HepG2 (cell line): ENCODE measurements around the gene TMEM145. TPM values are rescaled to one million over a fixed set of nuclear protein-coding genes. Genes with fewer than 3 reads are reported as not detected.

ENCODE experiments used
- CAMTA2 ChIP-seq: sonication (generic); formaldehyde crosslinking; IDR thresholded peaks from 2 replicates; pipeline ENCODE4 v1.4.0; 2020; ENCODE audit warnings: mild to moderate bottlenecking, missing genetic modification reagents, borderline replicate concordance
- FIP1L1 ChIP-seq: fragments of 200-400 bp; formaldehyde crosslinking; IDR thresholded peaks from 2 replicates; pipeline ENCODE4 v1.6.1; 2018; ENCODE audit warnings: low read depth, mild to moderate bottlenecking, low read length, moderate library complexity, borderline replicate concordance; ENCODE audit not compliant: insufficient read depth
- HNRNPH1 ChIP-seq: fragments of 200-400 bp; formaldehyde crosslinking; optimal IDR thresholded peaks from 2 replicates; pipeline ENCODE3; 2017; ENCODE audit warnings: mild to moderate bottlenecking, low read depth, low read length
- KDM5B ChIP-seq: sonication (generic); formaldehyde crosslinking; IDR thresholded peaks from 2 replicates; pipeline ENCODE4 v1.4.0; 2020; ENCODE audit warnings: missing genetic modification reagents, mild to moderate bottlenecking, borderline replicate concordance
- KLF16 ChIP-seq, 2 experiments: sonication (generic) in 1 of 2; formaldehyde crosslinking in 1 of 2; IDR thresholded peaks; 2 replicates each; pipeline versions ENCODE4 v1.6.1 to v1.8.0; 2016 to 2023; ENCODE audit warnings: missing genetic modification reagents in 2 of 2, missing compliant biosample characterization in 1 of 2
- NCOA2 ChIP-seq: sonication (generic); formaldehyde crosslinking; IDR thresholded peaks from 2 replicates; pipeline ENCODE4 v1.8.0; 2022; ENCODE audit warnings: inconsistent platforms
- RAD21 ChIP-seq: fragments of 450-650 bp; formaldehyde crosslinking; IDR thresholded peaks from 2 replicates; pipeline ENCODE4 v1.5.0; 2020; ENCODE audit warnings: mild to moderate bottlenecking
- YEATS4 ChIP-seq: sonication (generic); formaldehyde crosslinking; IDR thresholded peaks from 2 replicates; pipeline ENCODE4 v1.4.0; 2020; ENCODE audit warnings: missing genetic modification reagents, borderline replicate concordance
- ZFP36L2 ChIP-seq: sonication (generic); formaldehyde crosslinking; IDR thresholded peaks from 2 replicates; pipeline ENCODE4 v1.4.0; 2020; ENCODE audit warnings: missing genetic modification reagents
- ZFP62 ChIP-seq: sonication (generic); formaldehyde crosslinking; IDR thresholded peaks from 2 replicates; pipeline ENCODE4 v1.4.0; 2020; ENCODE audit warnings: missing genetic modification reagents
- ZNF143 ChIP-seq: sonication (generic); formaldehyde crosslinking; IDR thresholded peaks from 2 replicates; pipeline ENCODE4 v1.4.0; 2020; ENCODE audit warnings: missing genetic modification reagents
- ZNF350 ChIP-seq: sonication (generic); formaldehyde crosslinking; IDR thresholded peaks from 2 replicates; pipeline ENCODE4 v1.4.0; 2020; ENCODE audit warnings: mild to moderate bottlenecking, low read depth, missing genetic modification reagents, borderline replicate concordance
- ZNF746 ChIP-seq: sonication (generic); formaldehyde crosslinking; IDR thresholded peaks from 2 replicates; pipeline ENCODE4 v1.8.0; 2022; ENCODE audit warnings: mild to moderate bottlenecking, missing genetic modification reagents
- polyA plus RNA-seq, 8 experiments: library from polyadenylated mRNA; depleted of rRNA in 3 of 8; stranded (reverse) in 7 of 8; unstranded in 1 of 8; fragments of >200 nt; fragmentation: Illumina TruSeq in 4 of 8; extraction: Trizol in 4 of 8; gene quantifications; 2 replicates each; pipeline versions ENCODE4 v1.2.1 to v1.2.3, GENCODE V29; 2011 to 2016; ENCODE audit warnings: low read depth in 4 of 8, missing spikeins in 1 of 8, mixed read lengths in 1 of 8; ENCODE audit not compliant: insufficient read depth in 1 of 8
- total RNA-seq, 5 experiments: library from RNA; depleted of rRNA; stranded (reverse); fragments of >200 nt; fragmentation: Illumina TruSeq; extraction: Trizol; gene quantifications; 2 replicates each; pipeline ENCODE4 v1.2.3, GENCODE V29; 2016; ENCODE audit warnings: low read depth in 1 of 5
- TF ChIP-seq, protein P1 (sequence below): sonication (generic); formaldehyde crosslinking; IDR thresholded peaks from 2 replicates; pipeline ENCODE4 v1.5.0; 2020; ENCODE audit warnings: missing genetic modification reagents
- TF ChIP-seq, protein P2 (sequence below): sonication (generic); formaldehyde crosslinking; conservative IDR thresholded peaks from 2 replicates; pipeline ENCODE4 v1.4.0; 2020; ENCODE audit warnings: missing genetic modification reagents
- TF ChIP-seq, protein P3 (sequence below), 2 experiments: sonication (generic) in 1 of 2; formaldehyde crosslinking in 1 of 2; IDR thresholded peaks; 2 replicates each; pipeline versions ENCODE4 v1.5.1 to v1.6.1; 2011 to 2020; ENCODE audit warnings: borderline replicate concordance in 1 of 2, low read depth in 1 of 2, low read length in 1 of 2, mild to moderate bottlenecking in 1 of 2, missing genetic modification reagents in 1 of 2, moderate library complexity in 1 of 2
- TF ChIP-seq, protein P4 (sequence below): sonication (generic); formaldehyde crosslinking; IDR thresholded peaks from 2 replicates; pipeline ENCODE4 v1.5.1; 2020; ENCODE audit warnings: missing genetic modification reagents, mild to moderate bottlenecking, borderline replicate concordance
- TF ChIP-seq, protein P5 (sequence below): sonication (generic); formaldehyde crosslinking; IDR thresholded peaks from 2 replicates; pipeline ENCODE4 v1.8.0; 2022; ENCODE audit warnings: missing genetic modification reagents, mild to moderate bottlenecking, borderline replicate concordance
- TF ChIP-seq, protein P6 (sequence below): IDR thresholded peaks from 2 replicates; pipeline ENCODE4 v1.6.1; 2016; ENCODE audit warnings: missing biosample characterization, missing genetic modification reagents, low read depth

Gene TMEM145
- total and polyA plus RNA-seq, 2 of the 13 experiments (the other 11 are each of a cell fraction or from before 2014, with no cell fraction given), result 0.07 to 5.1 TPM

DNA sequence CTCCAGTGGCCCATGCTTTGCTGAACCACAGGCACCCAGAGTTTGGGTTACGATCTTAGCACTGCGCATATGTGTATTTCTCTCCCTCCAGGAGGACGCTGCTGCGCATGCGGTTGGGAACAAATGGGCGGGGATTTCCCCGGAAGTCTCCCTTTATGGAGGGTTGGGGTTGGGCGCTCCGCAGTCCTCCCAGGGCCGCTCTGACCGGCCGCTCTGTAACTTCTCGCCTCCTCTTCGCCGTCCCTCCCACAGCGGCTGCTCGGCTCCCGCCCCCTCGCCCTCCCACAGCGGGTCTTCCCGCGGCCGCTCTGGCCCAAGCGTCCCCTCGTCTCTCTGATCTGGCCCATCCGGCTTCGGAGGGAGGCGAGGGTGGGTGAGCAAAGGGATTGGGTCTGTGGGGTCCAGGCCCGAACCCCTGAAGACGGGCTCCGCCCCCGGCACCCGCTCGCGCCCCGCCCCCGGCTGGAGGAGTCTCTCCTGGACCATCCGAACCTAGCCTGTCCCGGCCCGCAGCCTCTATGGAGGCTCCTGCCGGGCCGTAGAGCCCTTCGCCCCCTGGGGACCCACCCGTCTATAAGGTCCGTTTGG, 12.3 kb downstream of the TMEM145 start, which contains the start of gene MEGF8 (continued):
- TF ChIP-seq HNRNPH1 (peak; percentile 83), KDM5B (peak; percentile 60; the same call in 1 of the 2 replicates), FIP1L1 (no peak), ZNF746 (peak; percentile 57; the same call in 1 of the 2 replicates), NCOA2 (CRISPR knock-in tag) (no peak), CAMTA2 (0 out of 2 replicates have a peak, but pooled peaks have one; percentile 2), ZFP36L2 (CRISPR knock-in tag) (no peak), RAD21 (CRISPR knock-in tag) (0 out of 2 replicates have a peak, but pooled peaks have one; percentile 4), YEATS4 (CRISPR knock-in tag) (no peak), ZNF350 (peak; percentile 79; the same call in 1 of the 2 replicates), ZNF143 (CRISPR knock-in tag) (peak; percentile 13; the same call in 1 of the 2 replicates), KLF16 (CRISPR knock-in tag; IDR thresholded peaks at IDR 0.05) (peak in 1 of 2 experiments; percentile 82; a peak in 1 of 4 replicates), ZFP62 (CRISPR knock-in tag) (no peak)
- TF ChIP-seq, protein P1, sequence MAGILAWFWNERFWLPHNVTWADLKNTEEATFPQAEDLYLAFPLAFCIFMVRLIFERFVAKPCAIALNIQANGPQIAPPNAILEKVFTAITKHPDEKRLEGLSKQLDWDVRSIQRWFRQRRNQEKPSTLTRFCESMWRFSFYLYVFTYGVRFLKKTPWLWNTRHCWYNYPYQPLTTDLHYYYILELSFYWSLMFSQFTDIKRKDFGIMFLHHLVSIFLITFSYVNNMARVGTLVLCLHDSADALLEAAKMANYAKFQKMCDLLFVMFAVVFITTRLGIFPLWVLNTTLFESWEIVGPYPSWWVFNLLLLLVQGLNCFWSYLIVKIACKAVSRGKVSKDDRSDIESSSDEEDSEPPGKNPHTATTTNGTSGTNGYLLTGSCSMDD (CRISPR knock-in tag), result peak; percentile 58; the same call in 1 of the 2 replicates
- TF ChIP-seq, protein P2, sequence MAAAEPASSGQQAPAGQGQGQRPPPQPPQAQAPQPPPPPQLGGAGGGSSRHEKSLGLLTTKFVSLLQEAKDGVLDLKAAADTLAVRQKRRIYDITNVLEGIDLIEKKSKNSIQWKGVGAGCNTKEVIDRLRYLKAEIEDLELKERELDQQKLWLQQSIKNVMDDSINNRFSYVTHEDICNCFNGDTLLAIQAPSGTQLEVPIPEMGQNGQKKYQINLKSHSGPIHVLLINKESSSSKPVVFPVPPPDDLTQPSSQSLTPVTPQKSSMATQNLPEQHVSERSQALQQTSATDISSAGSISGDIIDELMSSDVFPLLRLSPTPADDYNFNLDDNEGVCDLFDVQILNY (CRISPR knock-in tag), result peak; percentile 69
- TF ChIP-seq, protein P3, sequence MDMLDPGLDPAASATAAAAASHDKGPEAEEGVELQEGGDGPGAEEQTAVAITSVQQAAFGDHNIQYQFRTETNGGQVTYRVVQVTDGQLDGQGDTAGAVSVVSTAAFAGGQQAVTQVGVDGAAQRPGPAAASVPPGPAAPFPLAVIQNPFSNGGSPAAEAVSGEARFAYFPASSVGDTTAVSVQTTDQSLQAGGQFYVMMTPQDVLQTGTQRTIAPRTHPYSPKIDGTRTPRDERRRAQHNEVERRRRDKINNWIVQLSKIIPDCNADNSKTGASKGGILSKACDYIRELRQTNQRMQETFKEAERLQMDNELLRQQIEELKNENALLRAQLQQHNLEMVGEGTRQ (IDR thresholded peaks at IDR 0.05; ENCODE audit: low read depth, low read length), result no peak
- TF ChIP-seq, protein P3 (CRISPR knock-in tag; IDR thresholded peaks at IDR 0.05; ENCODE audit: borderline replicate concordance), result peak; percentile 85; the same call in 1 of the 2 replicates
- TF ChIP-seq, protein P4, sequence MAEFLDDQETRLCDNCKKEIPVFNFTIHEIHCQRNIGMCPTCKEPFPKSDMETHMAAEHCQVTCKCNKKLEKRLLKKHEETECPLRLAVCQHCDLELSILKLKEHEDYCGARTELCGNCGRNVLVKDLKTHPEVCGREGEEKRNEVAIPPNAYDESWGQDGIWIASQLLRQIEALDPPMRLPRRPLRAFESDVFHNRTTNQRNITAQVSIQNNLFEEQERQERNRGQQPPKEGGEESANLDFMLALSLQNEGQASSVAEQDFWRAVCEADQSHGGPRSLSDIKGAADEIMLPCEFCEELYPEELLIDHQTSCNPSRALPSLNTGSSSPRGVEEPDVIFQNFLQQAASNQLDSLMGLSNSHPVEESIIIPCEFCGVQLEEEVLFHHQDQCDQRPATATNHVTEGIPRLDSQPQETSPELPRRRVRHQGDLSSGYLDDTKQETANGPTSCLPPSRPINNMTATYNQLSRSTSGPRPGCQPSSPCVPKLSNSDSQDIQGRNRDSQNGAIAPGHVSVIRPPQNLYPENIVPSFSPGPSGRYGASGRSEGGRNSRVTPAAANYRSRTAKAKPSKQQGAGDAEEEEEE (CRISPR knock-in tag), result 0 out of 2 replicates have a peak, but pooled peaks have one; percentile 77
- TF ChIP-seq, protein P5, sequence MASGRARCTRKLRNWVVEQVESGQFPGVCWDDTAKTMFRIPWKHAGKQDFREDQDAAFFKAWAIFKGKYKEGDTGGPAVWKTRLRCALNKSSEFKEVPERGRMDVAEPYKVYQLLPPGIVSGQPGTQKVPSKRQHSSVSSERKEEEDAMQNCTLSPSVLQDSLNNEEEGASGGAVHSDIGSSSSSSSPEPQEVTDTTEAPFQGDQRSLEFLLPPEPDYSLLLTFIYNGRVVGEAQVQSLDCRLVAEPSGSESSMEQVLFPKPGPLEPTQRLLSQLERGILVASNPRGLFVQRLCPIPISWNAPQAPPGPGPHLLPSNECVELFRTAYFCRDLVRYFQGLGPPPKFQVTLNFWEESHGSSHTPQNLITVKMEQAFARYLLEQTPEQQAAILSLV (CRISPR knock-in tag), result 0 out of 2 replicates have a peak, but pooled peaks have one; percentile 37
- TF ChIP-seq, protein P6, sequence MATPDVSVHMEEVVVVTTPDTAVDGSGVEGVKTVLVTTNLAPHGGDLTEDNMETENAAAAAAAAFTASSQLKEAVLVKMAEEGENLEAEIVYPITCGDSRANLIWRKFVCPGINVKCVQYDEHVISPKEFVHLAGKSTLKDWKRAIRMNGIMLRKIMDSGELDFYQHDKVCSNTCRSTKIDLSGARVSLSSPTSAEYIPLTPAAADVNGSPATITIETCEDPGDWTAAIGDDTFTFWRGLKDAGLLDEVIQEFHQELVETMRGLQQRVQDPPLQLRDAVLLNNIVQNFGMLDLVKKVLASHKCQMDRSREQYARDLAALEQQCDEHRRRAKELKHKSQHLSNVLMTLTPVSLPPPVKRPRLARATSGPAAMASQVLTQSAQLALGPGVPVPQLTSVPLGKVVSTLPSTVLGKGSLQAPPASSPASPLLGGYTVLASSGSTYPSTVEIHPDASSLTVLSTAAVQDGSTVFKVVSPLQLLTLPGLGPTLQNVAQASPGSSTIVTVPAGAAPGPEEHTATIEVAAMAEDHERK (CRISPR knock-in tag), result 0 out of 2 replicates have a peak, but pooled peaks have one; percentile 18
